WTC11 (cell line): ENCODE data around the gene PYM1. TPM values are rescaled to one million over a fixed set of nuclear protein-coding genes. Genes with fewer than 3 reads are reported as not detected.

ENCODE experiments used
- ATF1 ChIP-seq: sonication (generic); formaldehyde crosslinking; IDR thresholded peaks from 2 replicates; pipeline ENCODE4 v1.8.1; 2023; ENCODE audit warnings: mild to moderate bottlenecking, moderate library complexity, missing genetic modification reagents
- ATF3 ChIP-seq: sonication (generic); formaldehyde crosslinking; conservative IDR thresholded peaks from 2 replicates; pipeline ENCODE4 v1.8.1; 2022; ENCODE audit warnings: mild to moderate bottlenecking, missing genetic modification reagents
- ATF6 ChIP-seq: sonication (generic); formaldehyde crosslinking; IDR thresholded peaks from 2 replicates; pipeline ENCODE4 v1.8.1; 2023; ENCODE audit warnings: mild to moderate bottlenecking, missing genetic modification reagents
- CREM ChIP-seq: sonication (generic); formaldehyde crosslinking; IDR thresholded peaks from 2 replicates; pipeline ENCODE4 v1.8.1; 2022; ENCODE audit warnings: mild to moderate bottlenecking, missing genetic modification reagents, moderate library complexity
- CTCF ChIP-seq: fragments of 200-600 bp; IDR thresholded peaks from 2 replicates; pipeline ENCODE4 v1.8.0; 2022; ENCODE audit warnings: antibody characterized with exemption
- FOXK1 ChIP-seq: sonication (generic); formaldehyde crosslinking; IDR thresholded peaks from 2 replicates; pipeline ENCODE4 v1.8.0; 2022; ENCODE audit warnings: mild to moderate bottlenecking, moderate library complexity, missing genetic modification reagents
- GABPB1 ChIP-seq: sonication (generic); formaldehyde crosslinking; IDR thresholded peaks from 2 replicates; pipeline ENCODE4 v1.8.1; 2023; ENCODE audit warnings: mild to moderate bottlenecking, missing genetic modification reagents
- GTF2I ChIP-seq: fragments of 250-450 bp; sonication (Bioruptor Pico); conservative IDR thresholded peaks from 2 replicates; pipeline ENCODE4 v1.4.0; 2021; ENCODE audit warnings: mild to moderate bottlenecking
- KAT7 ChIP-seq: sonication (generic); formaldehyde crosslinking; IDR thresholded peaks from 2 replicates; pipeline ENCODE4 v1.8.1; 2023; ENCODE audit warnings: missing genetic modification reagents, mild to moderate bottlenecking, borderline replicate concordance
- MYBL2 ChIP-seq: sonication (generic); formaldehyde crosslinking; IDR thresholded peaks from 2 replicates; pipeline ENCODE4 v1.8.1; 2023; ENCODE audit warnings: mild to moderate bottlenecking, moderate library complexity, missing genetic modification reagents
- NFE2L1 ChIP-seq: sonication (generic); formaldehyde crosslinking; IDR thresholded peaks from 2 replicates; pipeline ENCODE4 v1.8.1; 2023; ENCODE audit warnings: missing genetic modification reagents
- NR2C2 ChIP-seq: sonication (generic); formaldehyde crosslinking; IDR thresholded peaks from 2 replicates; pipeline ENCODE4 v1.8.0; 2022; ENCODE audit warnings: mild to moderate bottlenecking, missing genetic modification reagents
- NR3C1 ChIP-seq: sonication (generic); formaldehyde crosslinking; conservative IDR thresholded peaks from 2 replicates; pipeline ENCODE4 v1.8.1; 2023; ENCODE audit warnings: low read depth, mild to moderate bottlenecking, missing genetic modification reagents
- PREB ChIP-seq: sonication (generic); formaldehyde crosslinking; IDR thresholded peaks from 2 replicates; pipeline ENCODE4 v1.8.1; 2022; ENCODE audit warnings: mild to moderate bottlenecking, missing genetic modification reagents, moderate library complexity, borderline replicate concordance
- RELA ChIP-seq: sonication (generic); formaldehyde crosslinking; IDR thresholded peaks from 2 replicates; pipeline ENCODE4 v1.8.1; 2022; ENCODE audit warnings: missing genetic modification reagents, mild to moderate bottlenecking, borderline replicate concordance
- SMAD3 ChIP-seq: sonication (generic); formaldehyde crosslinking; IDR thresholded peaks from 2 replicates; pipeline ENCODE4 v1.8.0; 2022; ENCODE audit warnings: missing genetic modification reagents, mild to moderate bottlenecking, borderline replicate concordance
- SP1 ChIP-seq: sonication (generic); formaldehyde crosslinking; conservative IDR thresholded peaks from 2 replicates; pipeline ENCODE4 v1.8.1; 2022; ENCODE audit warnings: missing genetic modification reagents
- TP53 ChIP-seq: sonication (generic); formaldehyde crosslinking; IDR thresholded peaks from 2 replicates; pipeline ENCODE4 v1.8.1; 2023; ENCODE audit warnings: mild to moderate bottlenecking, missing genetic modification reagents
- USF1 ChIP-seq: sonication (generic); formaldehyde crosslinking; IDR thresholded peaks from 2 replicates; pipeline ENCODE4 v1.8.0; 2022; ENCODE audit warnings: mild to moderate bottlenecking, missing genetic modification reagents
- ZNF138 ChIP-seq: sonication (generic); formaldehyde crosslinking; conservative IDR thresholded peaks from 2 replicates; pipeline ENCODE4 v1.8.1; 2022; ENCODE audit warnings: mild to moderate bottlenecking, moderate library complexity, missing genetic modification reagents
- ZNF232 ChIP-seq: sonication (generic); formaldehyde crosslinking; IDR thresholded peaks from 2 replicates; pipeline ENCODE4 v1.8.0; 2022; ENCODE audit warnings: mild to moderate bottlenecking, missing genetic modification reagents
- ZNF281 ChIP-seq: sonication (generic); formaldehyde crosslinking; IDR thresholded peaks from 2 replicates; pipeline ENCODE4 v1.8.0; 2023; ENCODE audit warnings: mild to moderate bottlenecking, missing genetic modification reagents
- ZNF317 ChIP-seq: sonication (generic); formaldehyde crosslinking; IDR thresholded peaks from 2 replicates; pipeline ENCODE4 v1.8.1; 2023; ENCODE audit warnings: low read depth, mild to moderate bottlenecking, moderate library complexity, missing genetic modification reagents, borderline replicate concordance
- ZNF423 ChIP-seq: fragments of 250-450 bp; sonication (Bioruptor Pico); IDR thresholded peaks from 2 replicates; pipeline ENCODE4 v2.1.2; 2022; ENCODE audit warnings: mild to moderate bottlenecking, moderate library complexity
- ZNF512 ChIP-seq: sonication (generic); formaldehyde crosslinking; IDR thresholded peaks from 2 replicates; pipeline ENCODE4 v1.8.1; 2022; ENCODE audit warnings: missing genetic modification reagents, borderline replicate concordance
- ZSCAN18 ChIP-seq: fragments of 250-450 bp; sonication (Bioruptor Pico); IDR thresholded peaks from 2 replicates; pipeline ENCODE4 v2.1.2; 2022; ENCODE audit warnings: mild to moderate bottlenecking, moderate library complexity
- total RNA-seq: library from RNA; stranded (reverse); gene quantifications from 3 replicates; pipeline ENCODE4 v1.2.3, GENCODE V29; 2021

The PYM1 gene
- total RNA-seq, 1 experiment from 2014 or later, result 55.5 TPM

GRCh38 chr12:55927588-55928502 lies at the start of gene PYM1 (continued):
- TF ChIP-seq ZNF512 (CRISPR knock-in tag), result no peak
- no peak for TF ChIP-seq SP1 (CRISPR knock-in tag)
- TF ChIP-seq MYBL2, result no peak
- no peak for TF ChIP-seq PREB (CRISPR knock-in tag)
- TF ChIP-seq ZNF317 (CRISPR knock-in tag), result 0 out of 2 replicates have a peak, but pooled peaks have one; percentile 27
- TF ChIP-seq GABPB1 (CRISPR knock-in tag), result no peak
- TF ChIP-seq ZNF281 (CRISPR knock-in tag), result no peak
- TF ChIP-seq NR3C1 (CRISPR knock-in tag), result no peak
- peak; percentile 63; the same call in 1 of the 2 replicates for TF ChIP-seq NR2C2
- no peak for TF ChIP-seq ZSCAN18 (CRISPR knock-in tag)
- no peak for TF ChIP-seq GTF2I (CRISPR knock-in tag)
- TF ChIP-seq SMAD3 (CRISPR knock-in tag), result peak; percentile 12; the same call in 1 of the 2 replicates
- TF ChIP-seq ZNF423 (CRISPR knock-in tag), result no peak
- peak; percentile 84; the same call in 1 of the 2 replicates for TF ChIP-seq ATF1 (CRISPR knock-in tag)
- 0 out of 2 replicates have a peak, but pooled peaks have one; percentile 34 for TF ChIP-seq FOXK1
- 0 out of 2 replicates have a peak, but pooled peaks have one; percentile 18 for TF ChIP-seq KAT7 (CRISPR knock-in tag)
- no peak for TF ChIP-seq NFE2L1 (CRISPR knock-in tag)
- no peak for TF ChIP-seq ZNF232
- 0 out of 2 replicates have a peak, but pooled peaks have one; percentile 70 for TF ChIP-seq CREM (CRISPR knock-in tag)
- no peak for TF ChIP-seq ZNF138 (CRISPR knock-in tag)
- TF ChIP-seq ATF6 (CRISPR knock-in tag), result no peak
- no peak for TF ChIP-seq ATF3
- no peak for TF ChIP-seq TP53
- no peak for TF ChIP-seq RELA (CRISPR knock-in tag)
- TF ChIP-seq USF1 (CRISPR knock-in tag), result peak; percentile 46; the same call in 1 of the 2 replicates
- no peak for TF ChIP-seq CTCF
